ENCODE data around the gene SHROOM2. TPM values are rescaled to one million over a fixed set of nuclear protein-coding genes. Genes with fewer than 3 reads are reported as not detected.

Gene SHROOM2
- total RNA-seq, 1 experiment from 2014 or later = 5.3 TPM

DNA sequence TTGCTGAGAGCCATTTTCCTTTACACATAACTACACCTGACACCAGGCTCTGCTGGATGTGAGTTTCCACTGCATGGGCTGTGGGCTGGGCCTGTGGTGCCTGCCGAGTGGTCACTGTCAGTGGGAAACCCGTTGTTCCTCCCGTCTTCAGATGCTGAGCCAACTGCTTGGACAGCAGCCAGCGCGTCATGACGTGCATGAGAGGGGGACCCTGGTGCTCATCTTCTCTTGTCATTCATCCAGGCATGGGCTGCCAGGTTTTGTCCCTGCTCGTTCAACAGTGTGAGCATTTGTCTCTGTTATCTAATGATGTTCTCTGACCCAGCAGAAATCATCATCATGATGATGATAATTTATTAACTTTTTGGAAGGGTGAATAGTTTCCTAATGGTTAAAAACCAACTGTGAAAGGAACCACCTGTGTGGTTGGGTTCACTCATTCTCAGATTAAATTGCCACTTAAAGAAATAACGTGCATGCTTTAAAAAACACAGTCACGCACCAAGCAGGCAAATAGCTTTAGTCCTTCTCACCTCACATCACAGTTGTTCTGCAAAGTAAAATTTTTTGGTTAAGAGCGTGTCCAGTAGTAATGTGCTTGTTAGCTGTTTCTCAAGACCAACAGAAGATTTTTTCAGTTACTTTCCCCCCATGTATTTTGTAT is 161.0 kb downstream of the SHROOM2 start:
- Histone ChIP-seq H3K9me3 (ENCODE audit: control insufficient read depth in 1 of 2, insufficient read depth in 1 of 2, low read depth in 1 of 2, low read length in 2 of 2) (no peaks in the 10 kb centered on the region), H4K20me1 (ENCODE audit: insufficient read depth) (no peaks in the 10 kb centered on the region), H3K27ac (ENCODE audit: low read depth, low read length) (no peak overlapping the region), H2AFZ (ENCODE audit: low read depth, low read length, poor library complexity, severe bottlenecking) (no peak overlapping the region), H3K27me3 (ENCODE audit: insufficient read depth, low read length) (no peaks in the 10 kb centered on the region), H3K4me1 (ENCODE audit: control insufficient read depth in 1 of 2, insufficient read depth in 2 of 2, low read length in 2 of 2) (no peaks in the 10 kb centered on the region), H3K79me2 (ENCODE audit: insufficient read depth, low read length) (no peaks in the 10 kb centered on the region), H3K36me3 (ENCODE audit: control insufficient read depth in 1 of 2, insufficient read depth in 2 of 2, low read length in 2 of 2) (no peaks in the 10 kb centered on the region), H3K9me2 (ENCODE audit: insufficient read depth) (no peaks in the 10 kb centered on the region), H3K9ac (ENCODE audit: low read length) (no peak overlapping the region), H3K4me2 (ENCODE audit: low read length) (no peak overlapping the region), H3K4me3 (replicated peaks in 1 of 2; ENCODE audit: low read depth in 1 of 2, low read length in 2 of 2) (no peak overlapping the region)
- DNase-seq (ENCODE audit: low read depth, low spot score) (no peak), ATAC-seq (no peak)
- TF ChIP-seq EZH2phosphoT487 (IDR thresholded peaks at IDR 0.05; ENCODE audit: borderline replicate concordance) (no peak), SIN3A (IDR thresholded peaks at IDR 0.05; ENCODE audit: low read depth) (no peak), EZH2 (IDR thresholded peaks at IDR 0.05) (no peak), JUND (IDR thresholded peaks at IDR 0.05) (no peak), ELF1 (IDR thresholded peaks at IDR 0.05; ENCODE audit: borderline replicate concordance, low read depth) (no peak), CEBPB (IDR thresholded peaks at IDR 0.05; ENCODE audit: low read depth) (no peak), ZNF274 (IDR thresholded peaks at IDR 0.05; ENCODE audit: low read depth, low read length) (no peak), SP1 (IDR thresholded peaks at IDR 0.05; ENCODE audit: low read depth) (no peak), YY1 (IDR thresholded peaks at IDR 0.05; ENCODE audit: extremely low read depth, insufficient replicate concordance, low read depth, low read length) (no peak)
- TF ChIP-seq, protein P1, sequence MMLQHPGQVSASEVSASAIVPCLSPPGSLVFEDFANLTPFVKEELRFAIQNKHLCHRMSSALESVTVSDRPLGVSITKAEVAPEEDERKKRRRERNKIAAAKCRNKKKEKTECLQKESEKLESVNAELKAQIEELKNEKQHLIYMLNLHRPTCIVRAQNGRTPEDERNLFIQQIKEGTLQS (IDR thresholded peaks at IDR 0.05) = no peak
- TF ChIP-seq, protein P2, sequence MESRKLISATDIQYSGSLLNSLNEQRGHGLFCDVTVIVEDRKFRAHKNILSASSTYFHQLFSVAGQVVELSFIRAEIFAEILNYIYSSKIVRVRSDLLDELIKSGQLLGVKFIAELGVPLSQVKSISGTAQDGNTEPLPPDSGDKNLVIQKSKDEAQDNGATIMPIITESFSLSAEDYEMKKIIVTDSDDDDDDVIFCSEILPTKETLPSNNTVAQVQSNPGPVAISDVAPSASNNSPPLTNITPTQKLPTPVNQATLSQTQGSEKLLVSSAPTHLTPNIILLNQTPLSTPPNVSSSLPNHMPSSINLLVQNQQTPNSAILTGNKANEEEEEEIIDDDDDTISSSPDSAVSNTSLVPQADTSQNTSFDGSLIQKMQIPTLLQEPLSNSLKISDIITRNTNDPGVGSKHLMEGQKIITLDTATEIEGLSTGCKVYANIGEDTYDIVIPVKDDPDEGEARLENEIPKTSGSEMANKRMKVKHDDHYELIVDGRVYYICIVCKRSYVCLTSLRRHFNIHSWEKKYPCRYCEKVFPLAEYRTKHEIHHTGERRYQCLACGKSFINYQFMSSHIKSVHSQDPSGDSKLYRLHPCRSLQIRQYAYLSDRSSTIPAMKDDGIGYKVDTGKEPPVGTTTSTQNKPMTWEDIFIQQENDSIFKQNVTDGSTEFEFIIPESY (IDR thresholded peaks at IDR 0.05; ENCODE audit: extremely low read depth, insufficient replicate concordance, low read length) = no peak
- TF ChIP-seq, protein P3, sequence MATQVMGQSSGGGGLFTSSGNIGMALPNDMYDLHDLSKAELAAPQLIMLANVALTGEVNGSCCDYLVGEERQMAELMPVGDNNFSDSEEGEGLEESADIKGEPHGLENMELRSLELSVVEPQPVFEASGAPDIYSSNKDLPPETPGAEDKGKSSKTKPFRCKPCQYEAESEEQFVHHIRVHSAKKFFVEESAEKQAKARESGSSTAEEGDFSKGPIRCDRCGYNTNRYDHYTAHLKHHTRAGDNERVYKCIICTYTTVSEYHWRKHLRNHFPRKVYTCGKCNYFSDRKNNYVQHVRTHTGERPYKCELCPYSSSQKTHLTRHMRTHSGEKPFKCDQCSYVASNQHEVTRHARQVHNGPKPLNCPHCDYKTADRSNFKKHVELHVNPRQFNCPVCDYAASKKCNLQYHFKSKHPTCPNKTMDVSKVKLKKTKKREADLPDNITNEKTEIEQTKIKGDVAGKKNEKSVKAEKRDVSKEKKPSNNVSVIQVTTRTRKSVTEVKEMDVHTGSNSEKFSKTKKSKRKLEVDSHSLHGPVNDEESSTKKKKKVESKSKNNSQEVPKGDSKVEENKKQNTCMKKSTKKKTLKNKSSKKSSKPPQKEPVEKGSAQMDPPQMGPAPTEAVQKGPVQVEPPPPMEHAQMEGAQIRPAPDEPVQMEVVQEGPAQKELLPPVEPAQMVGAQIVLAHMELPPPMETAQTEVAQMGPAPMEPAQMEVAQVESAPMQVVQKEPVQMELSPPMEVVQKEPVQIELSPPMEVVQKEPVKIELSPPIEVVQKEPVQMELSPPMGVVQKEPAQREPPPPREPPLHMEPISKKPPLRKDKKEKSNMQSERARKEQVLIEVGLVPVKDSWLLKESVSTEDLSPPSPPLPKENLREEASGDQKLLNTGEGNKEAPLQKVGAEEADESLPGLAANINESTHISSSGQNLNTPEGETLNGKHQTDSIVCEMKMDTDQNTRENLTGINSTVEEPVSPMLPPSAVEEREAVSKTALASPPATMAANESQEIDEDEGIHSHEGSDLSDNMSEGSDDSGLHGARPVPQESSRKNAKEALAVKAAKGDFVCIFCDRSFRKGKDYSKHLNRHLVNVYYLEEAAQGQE (IDR thresholded peaks at IDR 0.05; ENCODE audit: low read depth) = no peak
- ChIA-PET RAD21 (ENCODE audit: low non-redundant PET in 1 of 2, low total read pairs in 2 of 2, uncharacterized antibody in 2 of 2, unreplicated experiment in 2 of 2) (no interaction called here), POLR2A (no interaction called here), CTCF (no interaction called here)
- intact Hi-C loops (cut with micrococcal nuclease) = no loop called here
- no TSS peak for BruUV-seq (replicated peaks)

All from HCT116 (cell line).